NT2/D1 (cell line): ENCODE results near the gene CLDN34.

ENCODE experiments used
- SUZ12 ChIP-seq: IDR thresholded peaks from 2 replicates; pipeline ENCODE4 v1.6.1; 2011; ENCODE audit not compliant: insufficient read length, insufficient read depth; ENCODE audit errors: extremely low read depth
- YY1 ChIP-seq: IDR thresholded peaks from 2 replicates; pipeline ENCODE4 v1.6.1; 2011; ENCODE audit not compliant: insufficient read length, insufficient read depth
- ZNF274 ChIP-seq: IDR thresholded peaks from 2 replicates; pipeline ENCODE4 v1.6.1; 2011; ENCODE audit warnings: mild to moderate bottlenecking, low read depth, low read length

DNA sequence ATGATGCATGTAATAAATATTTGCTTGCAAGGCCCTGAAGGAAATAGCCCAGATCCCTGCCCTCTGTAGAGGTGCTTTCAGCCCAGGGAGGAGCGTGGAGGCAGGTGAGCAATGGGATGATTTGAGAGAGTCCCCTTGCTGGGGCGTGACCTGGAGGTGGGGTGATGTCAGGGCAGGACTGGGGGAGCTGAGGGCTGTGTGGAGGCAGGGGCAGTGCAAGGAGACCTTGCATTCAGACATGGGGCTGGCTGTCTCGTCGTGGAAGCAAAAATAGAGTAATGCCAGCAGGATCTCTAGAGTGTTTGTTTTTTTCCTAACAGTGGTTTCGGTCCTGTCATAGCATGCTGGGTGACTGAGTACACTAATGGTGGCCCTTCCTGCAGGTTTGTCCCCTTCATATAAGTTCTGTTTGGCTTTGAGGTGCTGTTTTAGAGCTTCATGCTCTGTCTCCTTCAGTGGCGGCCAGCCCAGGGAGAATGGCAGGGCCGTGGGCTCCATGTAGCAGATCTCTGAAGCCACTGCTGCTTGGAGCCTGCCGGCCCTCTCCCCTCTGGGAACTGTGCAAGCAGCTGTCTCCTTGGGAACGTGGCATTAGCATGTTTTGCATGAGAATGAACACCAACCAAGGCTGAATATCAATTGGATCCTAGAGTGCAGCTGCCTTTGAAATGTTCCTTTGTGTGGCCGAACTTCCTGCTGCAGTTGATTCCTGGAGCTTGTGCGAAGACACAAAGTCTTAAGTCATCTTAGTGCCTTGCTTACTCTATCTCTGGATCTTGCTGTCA, 39.3 kb upstream of the CLDN34 start:
- TF ChIP-seq SUZ12 (no peak), YY1 (no peak), ZNF274 (no peak)
